LNCAP (cell line): ENCODE measurements around the gene CPA1.

Experiments used
- CTCF ChIP-seq: fragments of 450-650 bp; IDR thresholded peaks from 2 replicates; pipeline ENCODE4 v1.5.1; 2017; ENCODE audit warnings: mild to moderate bottlenecking

CPA1 gene

GRCh38 chr7:130387628-130388403, 7.5 kb downstream of the CPA1 start:
- TF ChIP-seq CTCF: no peak

- no peak for TF ChIP-seq CTCF
Observed at GRCh38 chr7:130388671-130389070, 8.4 kb downstream of the CPA1 start.

GRCh38 chr7:130390486-130390885, 10.2 kb downstream of the CPA1 start:
- no peak for TF ChIP-seq CTCF

- no peak for TF ChIP-seq CTCF
Observed at GRCh38 chr7:130393101-130393561, 12.8 kb downstream of the CPA1 start.

GRCh38 chr7:130393841-130394411, 13.6 kb downstream of the CPA1 start:
- TF ChIP-seq CTCF: no peak

- TF ChIP-seq CTCF: no peak
Observed at GRCh38 chr7:130394421-130395195, 14.3 kb downstream of the CPA1 start.

GRCh38 chr7:130395421-130395820, 15.1 kb downstream of the CPA1 start:
- no peak for TF ChIP-seq CTCF
